WTC11 (cell line): Measurements from ENCODE around the gene COG6. TPM values are rescaled to one million over a fixed set of nuclear protein-coding genes. Genes with fewer than 3 reads are reported as not detected.
A peak's percentile ranks its signal among the peaks of the same experiment; 100 is the strongest.

Experiments
- ATAC-seq: fragments of 200-7000 bp; cut with Tn5 transposase; 2 replicates; pipeline ENCODE4 v1.10.0; 2021; ENCODE audit warnings: mild to moderate bottlenecking, moderate library complexity
- CTCF ChIA-PET: fragments of 300-600 bp; sonication (Branson Sonifier 250); formaldehyde crosslinking; loops from one replicate; lab custom pipeline; 2021; ENCODE audit warnings: antibody characterized with exemption; lab: Charles Lee
- POLR2A ChIA-PET: fragments of 350-600 bp; sonication (Branson Sonifier 250); formaldehyde crosslinking; loops from one replicate; lab custom pipeline; 2021; ENCODE audit warnings: antibody characterized with exemption; lab: Charles Lee
- DNase-seq: peaks from one replicate; pipeline ENCODE4 v3.0.0; 2021; ENCODE audit warnings: low spot score
- H3K27ac Mint-ChIP-seq: 2 replicates; pipeline ENCODE4 v1.8.0; 2021; ENCODE audit warnings: mixed read lengths
- H3K27me3 Mint-ChIP-seq: 2 replicates; pipeline ENCODE4 v1.8.0; 2021; ENCODE audit warnings: low read depth, mild to moderate bottlenecking, moderate library complexity, mixed read lengths
- H3K36me3 Mint-ChIP-seq: 2 replicates; pipeline ENCODE4 v1.8.0; 2021; ENCODE audit warnings: mixed read lengths
- H3K4me1 Mint-ChIP-seq: 2 replicates; pipeline ENCODE4 v1.8.0; 2022; ENCODE audit warnings: mixed read lengths
- H3K4me3 Mint-ChIP-seq: 2 replicates; pipeline ENCODE4 v1.8.0; 2021; ENCODE audit warnings: mild to moderate bottlenecking, moderate library complexity, mixed read lengths
- H3K9me3 Mint-ChIP-seq: 2 replicates; pipeline ENCODE4 v1.8.0; 2021; ENCODE audit warnings: mixed read lengths
- E2F1 ChIP-seq: sonication (generic); formaldehyde crosslinking; IDR thresholded peaks from 2 replicates; pipeline ENCODE4 v1.8.0; 2022; ENCODE audit warnings: mild to moderate bottlenecking, missing genetic modification reagents
- E2F4 ChIP-seq: sonication (generic); formaldehyde crosslinking; IDR thresholded peaks from 2 replicates; pipeline ENCODE4 v1.8.1; 2022; ENCODE audit warnings: low read depth, mild to moderate bottlenecking, moderate library complexity, missing genetic modification reagents, borderline replicate concordance
- EMX1 ChIP-seq: fragments of 250-450 bp; sonication (Bioruptor Pico); IDR thresholded peaks from 2 replicates; pipeline ENCODE4 v1.8.0; 2021; ENCODE audit warnings: mild to moderate bottlenecking
- ESRRA ChIP-seq: sonication (generic); formaldehyde crosslinking; IDR thresholded peaks from 2 replicates; pipeline ENCODE4 v1.8.1; 2022; ENCODE audit warnings: mild to moderate bottlenecking, missing genetic modification reagents, borderline replicate concordance
- FOXP4 ChIP-seq: sonication (generic); formaldehyde crosslinking; IDR thresholded peaks from 2 replicates; pipeline ENCODE4 v1.8.0; 2022; ENCODE audit warnings: mild to moderate bottlenecking, missing genetic modification reagents
- JAZF1 ChIP-seq: fragments of 250-450 bp; sonication (Bioruptor Pico); IDR thresholded peaks from 2 replicates; pipeline ENCODE4 v1.9.0; 2021; ENCODE audit warnings: moderate library complexity, mild to moderate bottlenecking, inconsistent platforms
- MLX ChIP-seq: sonication (generic); formaldehyde crosslinking; IDR thresholded peaks from 2 replicates; pipeline ENCODE4 v1.8.1; 2023; ENCODE audit warnings: mild to moderate bottlenecking, missing genetic modification reagents, moderate library complexity
- NR2C2 ChIP-seq: sonication (generic); formaldehyde crosslinking; IDR thresholded peaks from 2 replicates; pipeline ENCODE4 v1.8.0; 2022; ENCODE audit warnings: mild to moderate bottlenecking, missing genetic modification reagents
- NR3C1 ChIP-seq: sonication (generic); formaldehyde crosslinking; conservative IDR thresholded peaks from 2 replicates; pipeline ENCODE4 v1.8.1; 2023; ENCODE audit warnings: low read depth, mild to moderate bottlenecking, missing genetic modification reagents
- OVOL2 ChIP-seq: fragments of 250-450 bp; sonication (Bioruptor Pico); IDR thresholded peaks from 2 replicates; pipeline ENCODE4 v1.9.0; 2021; ENCODE audit warnings: mild to moderate bottlenecking, borderline replicate concordance
- PRDM15 ChIP-seq: sonication (generic); formaldehyde crosslinking; IDR thresholded peaks from 2 replicates; pipeline ENCODE4 v1.8.0; 2022; ENCODE audit warnings: missing genetic modification reagents
- RELA ChIP-seq: sonication (generic); formaldehyde crosslinking; IDR thresholded peaks from 2 replicates; pipeline ENCODE4 v1.8.1; 2022; ENCODE audit warnings: missing genetic modification reagents, mild to moderate bottlenecking, borderline replicate concordance
- SMAD3 ChIP-seq: sonication (generic); formaldehyde crosslinking; IDR thresholded peaks from 2 replicates; pipeline ENCODE4 v1.8.0; 2022; ENCODE audit warnings: missing genetic modification reagents, mild to moderate bottlenecking, borderline replicate concordance
- SOX15 ChIP-seq: fragments of 250-450 bp; sonication (Bioruptor Pico); IDR thresholded peaks from 2 replicates; pipeline ENCODE4 v1.9.0; 2021; ENCODE audit warnings: mild to moderate bottlenecking
- TEAD1 ChIP-seq: sonication (generic); formaldehyde crosslinking; IDR thresholded peaks from 2 replicates; pipeline ENCODE4 v1.8.0; 2022; ENCODE audit warnings: mild to moderate bottlenecking, missing genetic modification reagents
- ZBTB21 ChIP-seq: sonication (generic); formaldehyde crosslinking; IDR thresholded peaks from 2 replicates; pipeline ENCODE4 v1.8.1; 2023; ENCODE audit warnings: mild to moderate bottlenecking, missing genetic modification reagents, borderline replicate concordance
- total RNA-seq: library from RNA; stranded (reverse); gene quantifications from 3 replicates; pipeline ENCODE4 v1.2.3, GENCODE V29; 2021

COG6 gene
- total RNA-seq, 1 experiment from 2014 or later = 23.0 TPM

GRCh38 chr13:39751805-39752204 is 96.3 kb downstream of the COG6 start (continued):
- no peak for TF ChIP-seq EMX1

GRCh38 chr13:39760521-39760920 is 105.1 kb downstream of the COG6 start:
- TF ChIP-seq ZBTB21 (CRISPR knock-in tag) (no peak), ESRRA (CRISPR knock-in tag) (no peak), OVOL2 (no peak), NR3C1 (no peak), E2F1 (CRISPR knock-in tag) (no peak), PRDM15 (CRISPR knock-in tag) (no peak), TEAD1 (CRISPR knock-in tag) (no peak)
- Mint-ChIP-seq H3K9me3 (peaks cover 16% of the 10 kb centered on the region), H3K4me3 (no peak overlapping the region), H3K27me3 (no peaks in the 10 kb centered on the region), H3K36me3 (no peaks in the 10 kb centered on the region), H3K27ac (no peak overlapping the region), H3K4me1 (no peaks in the 10 kb centered on the region)
- ATAC-seq (no peak), DNase-seq (no peak)
- ChIA-PET CTCF (no interaction called here), POLR2A (no interaction called here)

- CTCF ChIA-PET = interaction anchor here (0.6 to 1.5 kb wide), 3 partner anchors 12 to 917 kb away, joined by 3 to 6 read pairs (median 4); no protein-coding TSS in a partner anchor
- H3K9me3 Mint-ChIP-seq = peaks cover 15% of the 10 kb centered on the region
- no peak overlapping the region for H3K4me3 Mint-ChIP-seq
- no peaks in the 10 kb centered on the region for H3K36me3 Mint-ChIP-seq
- peaks cover 22% of the 10 kb centered on the region for H3K4me1 Mint-ChIP-seq
- TF ChIP-seq FOXP4 = no peak
- POLR2A ChIA-PET = no interaction called here
- no peak overlapping the region for H3K27ac Mint-ChIP-seq
- ATAC-seq = peak; percentile 89
- DNase-seq = peak; percentile 42
- H3K27me3 Mint-ChIP-seq = no peaks in the 10 kb centered on the region; the same call in 1 of the 2 replicates
Observed at GRCh38 chr13:39765801-39766463, 110.5 kb downstream of the COG6 start.

- ChIA-PET POLR2A (no interaction called here), CTCF (interaction anchor here (1.2 to 1.5 kb wide), 2 partner anchors 11 to 176 kb away, joined by 4 to 6 read pairs; no protein-coding TSS in a partner anchor)
- no peak overlapping the region for H3K4me3 Mint-ChIP-seq
- TF ChIP-seq E2F4 (CRISPR knock-in tag) (no peak), MLX (CRISPR knock-in tag) (no peak), JAZF1 (no peak), NR2C2 (no peak), SMAD3 (no peak), SOX15 (CRISPR knock-in tag) (no peak), RELA (no peak)
- H3K36me3 Mint-ChIP-seq = no peaks in the 10 kb centered on the region
- peaks cover 13% of the 10 kb centered on the region for H3K9me3 Mint-ChIP-seq
- ATAC-seq (no peak), DNase-seq (no peak)
- H3K27me3 Mint-ChIP-seq = no peaks in the 10 kb centered on the region; the same call in 1 of the 2 replicates
- H3K27ac Mint-ChIP-seq = no peak overlapping the region
- peaks cover 22% of the 10 kb centered on the region for H3K4me1 Mint-ChIP-seq
Observed at GRCh38 chr13:39766464-39767158, 111.1 kb downstream of the COG6 start.
